Spleen (tissue), 7 donors: ENCODE results near the gene COG7.

Experiments used
- POLR2A ChIP-seq, 3 donors: fragments of 450-650 bp; IDR thresholded peaks; one replicate each; pipeline ENCODE4 v1.5.1; 2017; ENCODE audit warnings: antibody characterized with exemption in 3 of 3, mild to moderate bottlenecking in 1 of 3
- POLR2AphosphoS5 ChIP-seq, 3 donors: sonication (generic); formaldehyde crosslinking; IDR thresholded peaks; one replicate each; pipeline ENCODE4 v1.5.1; 2017; ENCODE audit warnings: antibody characterized with exemption in 3 of 3
- TF ChIP-seq, protein P1 (sequence below), 11 experiments: fragments of 200-600 bp in 7 of 11; fragments of 450-650 bp in 4 of 11; sonication (generic) in 4 of 11; IDR thresholded peaks in 8 of 11; conservative IDR thresholded peaks in 3 of 11; 1 replicate in 7 of 11; 2 replicates in 4 of 11; pipeline versions ENCODE4 v1.4.0 to v1.8.0; 2016 to 2021; ENCODE audit warnings: antibody characterized with exemption in 11 of 11, inconsistent platforms in 4 of 11, mild to moderate bottlenecking in 1 of 11
- donor health status: DM: no; HTN: no; CAD: no; lungs with moderate emphysema.
- donor health status: DM: no; HTN: no; CAD: no.
- donor health status: DM: no; HTN: no; CAD: no.

- TF ChIP-seq POLR2AphosphoS5 (IDR thresholded peaks at IDR 0.05) (no peak), POLR2A (IDR thresholded peaks at IDR 0.05) (no peak)
- TF ChIP-seq, protein P1, sequence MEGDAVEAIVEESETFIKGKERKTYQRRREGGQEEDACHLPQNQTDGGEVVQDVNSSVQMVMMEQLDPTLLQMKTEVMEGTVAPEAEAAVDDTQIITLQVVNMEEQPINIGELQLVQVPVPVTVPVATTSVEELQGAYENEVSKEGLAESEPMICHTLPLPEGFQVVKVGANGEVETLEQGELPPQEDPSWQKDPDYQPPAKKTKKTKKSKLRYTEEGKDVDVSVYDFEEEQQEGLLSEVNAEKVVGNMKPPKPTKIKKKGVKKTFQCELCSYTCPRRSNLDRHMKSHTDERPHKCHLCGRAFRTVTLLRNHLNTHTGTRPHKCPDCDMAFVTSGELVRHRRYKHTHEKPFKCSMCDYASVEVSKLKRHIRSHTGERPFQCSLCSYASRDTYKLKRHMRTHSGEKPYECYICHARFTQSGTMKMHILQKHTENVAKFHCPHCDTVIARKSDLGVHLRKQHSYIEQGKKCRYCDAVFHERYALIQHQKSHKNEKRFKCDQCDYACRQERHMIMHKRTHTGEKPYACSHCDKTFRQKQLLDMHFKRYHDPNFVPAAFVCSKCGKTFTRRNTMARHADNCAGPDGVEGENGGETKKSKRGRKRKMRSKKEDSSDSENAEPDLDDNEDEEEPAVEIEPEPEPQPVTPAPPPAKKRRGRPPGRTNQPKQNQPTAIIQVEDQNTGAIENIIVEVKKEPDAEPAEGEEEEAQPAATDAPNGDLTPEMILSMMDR (IDR thresholded peaks at IDR 0.05 in 8 of 11, conservative IDR thresholded peaks at IDR 0.05 in 3 of 11): no peak
These were observed 33.0 kb downstream of the COG7 start for GRCh38 chr16:23420011-23420410.
